Measurements from ENCODE around the gene TMEFF2.

- TF ChIP-seq CTCF (IDR thresholded peaks at IDR 0.05) (no peak), EZH2 (IDR thresholded peaks at IDR 0.05; ENCODE audit: borderline replicate concordance, insufficient read depth, low read depth, low read length, poor library complexity, severe bottlenecking) (no peak)
Observed at GRCh38 chr2:192165842-192166241, 28.9 kb downstream of the TMEFF2 start.

Measured in B cell (primary cell).